Measurements from ENCODE around the gene PPARA.

The PPARA gene

DNA sequence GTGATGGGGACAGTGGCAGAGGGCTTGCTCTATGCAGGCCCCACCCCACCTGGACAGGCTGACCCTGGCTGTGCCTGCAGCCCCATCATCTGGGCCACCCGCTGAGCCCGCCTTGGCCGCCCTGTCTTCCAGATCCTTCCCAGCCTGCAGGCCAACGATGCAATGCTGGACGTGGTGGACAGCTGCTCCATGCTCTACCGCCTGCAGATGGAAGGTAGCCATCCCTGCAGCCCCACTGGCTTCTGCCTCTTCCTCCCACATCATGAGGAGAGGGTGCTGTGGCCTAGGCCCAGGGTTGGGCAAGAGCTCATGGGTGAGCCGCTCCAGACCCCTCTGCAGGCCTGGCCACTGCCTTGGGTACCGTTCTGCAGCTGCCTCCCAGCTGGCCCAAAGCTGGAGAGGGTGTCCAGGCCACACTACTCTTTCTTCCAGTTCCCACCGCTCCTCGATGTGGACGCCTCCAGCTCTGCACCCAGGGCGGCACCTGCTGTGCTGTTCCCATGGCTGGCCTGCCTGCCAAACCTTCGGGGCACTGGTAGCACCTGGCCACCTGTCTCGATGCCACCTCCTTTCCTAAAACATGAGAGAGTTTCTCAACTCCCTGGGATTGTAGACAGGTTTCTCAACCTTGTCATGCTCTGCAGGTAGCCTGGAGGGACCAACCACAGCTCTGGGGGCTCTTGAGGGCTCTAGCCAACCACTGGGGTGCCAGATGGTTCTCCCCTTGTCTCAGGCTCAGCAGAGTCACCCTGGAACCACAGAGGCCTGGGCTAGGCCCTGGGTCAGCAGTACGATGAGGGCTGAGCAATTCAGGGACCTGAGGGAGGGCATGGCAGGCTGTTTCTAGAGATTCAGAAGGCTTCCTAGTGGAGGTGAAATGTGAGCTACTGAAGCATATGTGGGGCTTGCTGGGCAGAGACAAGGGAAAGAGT, 136.9 kb downstream of the PPARA start:
- WGBS (ENCODE audit: insufficient coverage, insufficient read length) = no CpG with 5 or more reads among the region's 15 CpGs
- Histone ChIP-seq H3K27me3 (ENCODE audit: control insufficient read depth, insufficient read depth, low read length) (no peaks in the 10 kb centered on the region), H3K9me3 (ENCODE audit: control insufficient read depth, insufficient read depth, low read length) (no peaks in the 10 kb centered on the region), H3K36me3 (ENCODE audit: control insufficient read depth, insufficient read depth, low read length) (no peaks in the 10 kb centered on the region; the same call in 1 of the 2 replicates), H3K4me1 (ENCODE audit: control insufficient read depth, insufficient read depth, low read length) (no peaks in the 10 kb centered on the region), H3K4me3 (ENCODE audit: low read length) (no peak overlapping the region), H3K27ac (ENCODE audit: low read length) (no peak overlapping the region)
- DNase-seq (ENCODE audit: low read depth, low spot score) = no peak

DNA sequence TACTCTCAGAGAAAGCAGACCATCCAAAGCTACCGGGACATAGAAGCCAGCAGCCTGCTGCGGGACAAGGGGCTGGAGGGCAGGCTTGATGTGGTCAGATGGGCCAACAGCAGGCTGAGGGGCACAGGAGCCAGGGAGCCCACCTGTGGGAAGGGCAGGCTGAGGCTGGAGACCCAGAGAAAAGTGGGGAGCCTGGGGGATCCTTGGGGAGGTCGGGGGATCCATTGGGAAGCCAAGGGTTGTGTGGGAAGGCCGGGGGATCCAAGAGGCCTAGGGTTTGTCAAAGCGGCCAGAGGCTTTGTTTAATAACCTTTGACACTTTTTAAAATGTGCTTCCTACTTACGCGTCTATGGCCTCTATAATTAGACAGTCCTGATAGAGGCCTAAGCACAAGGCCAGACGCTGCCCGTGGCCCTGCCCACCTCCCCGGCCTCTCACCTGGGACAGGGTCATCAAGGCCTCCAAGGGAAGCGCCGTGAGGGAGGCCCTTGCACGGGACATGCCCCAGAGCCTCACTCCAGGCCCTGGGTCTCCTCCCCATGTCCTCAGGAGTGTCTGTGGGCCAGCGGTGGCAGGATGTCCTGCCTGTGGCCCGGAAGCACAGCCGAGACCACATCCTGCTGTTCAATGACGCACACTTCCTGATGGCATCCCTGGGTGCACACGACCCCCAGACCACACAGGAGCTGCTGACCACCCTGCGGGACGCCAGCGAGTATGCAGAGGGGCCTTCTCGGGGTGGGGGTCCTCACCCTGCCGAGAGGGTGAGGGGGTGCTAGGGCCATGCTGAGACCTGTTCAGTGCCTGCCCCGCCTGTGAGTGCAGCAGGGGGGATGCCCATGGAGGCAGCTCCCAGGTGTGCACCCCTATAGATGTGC, 137.8 kb downstream of the PPARA start:
- H3K9me3 ChIP-seq (ENCODE audit: control insufficient read depth, insufficient read depth, low read length) = no peaks in the 10 kb centered on the region
- no peak for DNase-seq (ENCODE audit: low read depth, low spot score)
- H3K27me3 ChIP-seq (ENCODE audit: control insufficient read depth, insufficient read depth, low read length) = no peaks in the 10 kb centered on the region
- H3K4me1 ChIP-seq (ENCODE audit: control insufficient read depth, insufficient read depth, low read length) = no peaks in the 10 kb centered on the region
- H3K4me3 ChIP-seq (ENCODE audit: low read length) = no peak overlapping the region
- WGBS (ENCODE audit: insufficient coverage, insufficient read length) = no CpG with 5 or more reads among the region's 24 CpGs
- peaks cover 3% of the 10 kb centered on the region; the same call in 1 of the 2 replicates for H3K36me3 ChIP-seq (ENCODE audit: control insufficient read depth, insufficient read depth, low read length)
- no peak overlapping the region for H3K27ac ChIP-seq (ENCODE audit: low read length)

DNA sequence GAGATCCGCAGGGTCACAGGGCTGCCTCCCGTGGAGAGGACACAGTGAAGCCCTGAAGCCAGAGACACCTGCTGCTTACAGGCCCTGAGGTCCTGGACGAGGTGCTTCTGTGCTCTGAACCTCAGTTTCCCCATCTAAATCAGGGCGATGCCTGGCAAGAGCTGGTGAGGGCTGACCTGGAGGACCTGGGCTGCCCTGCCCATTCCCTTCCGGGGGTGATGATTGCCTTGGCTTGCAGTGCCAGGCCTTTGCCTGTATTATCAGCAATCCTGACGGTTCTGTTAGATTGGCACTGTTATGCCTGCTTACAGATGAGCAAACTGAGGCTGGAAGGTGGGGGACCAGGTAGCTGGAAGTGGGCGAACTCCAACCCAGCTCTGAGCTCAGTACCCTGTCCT, 138.5 kb downstream of the PPARA start:
- H3K27ac ChIP-seq (ENCODE audit: low read length) = no peak overlapping the region
- H3K27me3 ChIP-seq (ENCODE audit: control insufficient read depth, insufficient read depth, low read length) = no peaks in the 10 kb centered on the region
- H3K36me3 ChIP-seq (ENCODE audit: control insufficient read depth, insufficient read depth, low read length) = peaks cover 3% of the 10 kb centered on the region; the same call in 1 of the 2 replicates
- no peak overlapping the region for H3K4me3 ChIP-seq (ENCODE audit: low read length)
- no CpG with 5 or more reads among the region's 7 CpGs for WGBS (ENCODE audit: insufficient coverage, insufficient read length)
- H3K4me1 ChIP-seq (ENCODE audit: control insufficient read depth, insufficient read depth, low read length) = no peaks in the 10 kb centered on the region
- no peak for DNase-seq (ENCODE audit: low read depth, low spot score)
- H3K9me3 ChIP-seq (ENCODE audit: control insufficient read depth, insufficient read depth, low read length) = no peaks in the 10 kb centered on the region

DNA sequence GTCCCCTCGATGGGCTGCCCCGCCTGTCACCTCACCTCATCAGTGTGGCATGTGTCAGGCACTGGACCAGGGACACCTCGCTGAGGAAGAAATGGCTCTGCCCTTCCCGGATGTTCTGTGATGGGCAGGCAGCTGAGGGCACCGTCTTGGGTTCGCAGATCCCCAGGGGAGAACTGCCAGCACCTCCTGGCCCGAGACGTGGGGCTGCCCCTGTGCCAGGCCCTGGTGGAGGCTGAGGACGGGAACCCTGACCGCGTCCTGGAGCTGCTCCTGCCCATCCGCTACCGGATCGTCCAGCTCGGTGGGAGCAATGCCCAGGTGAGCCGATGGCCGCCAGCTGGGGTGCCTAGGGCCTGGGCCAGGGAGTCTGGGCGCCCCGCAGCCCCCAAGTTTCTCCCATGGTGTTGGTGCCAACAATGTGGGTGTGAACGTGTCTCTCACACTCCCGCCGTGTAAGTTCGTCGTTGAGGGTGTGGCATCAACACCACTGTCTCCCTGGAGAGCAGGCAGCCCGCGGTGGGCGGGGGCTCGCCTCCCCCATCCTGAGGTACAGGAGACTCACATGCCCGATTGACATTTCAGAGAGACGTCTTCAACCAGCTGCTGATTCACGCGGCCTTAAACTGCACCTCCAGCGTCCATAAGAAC, 139.0 kb downstream of the PPARA start:
- no peak for DNase-seq (ENCODE audit: low read depth, low spot score)
- WGBS (ENCODE audit: insufficient coverage, insufficient read length) = no CpG with 5 or more reads among the region's 33 CpGs
- Histone ChIP-seq H3K4me3 (ENCODE audit: low read length) (no peak overlapping the region), H3K9me3 (ENCODE audit: control insufficient read depth, insufficient read depth, low read length) (no peaks in the 10 kb centered on the region), H3K27ac (ENCODE audit: low read length) (no peak overlapping the region), H3K36me3 (ENCODE audit: control insufficient read depth, insufficient read depth, low read length) (peaks cover 3% of the 10 kb centered on the region; the same call in 1 of the 2 replicates), H3K27me3 (ENCODE audit: control insufficient read depth, insufficient read depth, low read length) (no peaks in the 10 kb centered on the region), H3K4me1 (ENCODE audit: control insufficient read depth, insufficient read depth, low read length) (no peaks in the 10 kb centered on the region)

- DNase-seq (ENCODE audit: low read depth, low spot score) = no peak
- Histone ChIP-seq H3K27ac (ENCODE audit: low read length) (no peak overlapping the region), H3K4me3 (ENCODE audit: low read length) (no peak overlapping the region), H3K4me1 (ENCODE audit: control insufficient read depth, insufficient read depth, low read length) (no peaks in the 10 kb centered on the region), H3K36me3 (ENCODE audit: control insufficient read depth, insufficient read depth, low read length) (peaks cover 3% of the 10 kb centered on the region; the same call in 1 of the 2 replicates), H3K27me3 (ENCODE audit: control insufficient read depth, insufficient read depth, low read length) (no peaks in the 10 kb centered on the region), H3K9me3 (ENCODE audit: control insufficient read depth, insufficient read depth, low read length) (no peaks in the 10 kb centered on the region)
- no CpG with 5 or more reads among the region's 17 CpGs for WGBS (ENCODE audit: insufficient coverage, insufficient read length)
Measured at GRCh38 chr22:46290121-46290842, 140.0 kb downstream of the PPARA start.

GRCh38 chr22:46290843-46291785, 140.8 kb downstream of the PPARA start:
- Histone ChIP-seq H3K4me3 (ENCODE audit: low read length) (no peak overlapping the region), H3K27me3 (ENCODE audit: control insufficient read depth, insufficient read depth, low read length) (no peaks in the 10 kb centered on the region), H3K27ac (ENCODE audit: low read length) (no peak overlapping the region), H3K4me1 (ENCODE audit: control insufficient read depth, insufficient read depth, low read length) (no peaks in the 10 kb centered on the region), H3K36me3 (ENCODE audit: control insufficient read depth, insufficient read depth, low read length) (peaks cover 3% of the 10 kb centered on the region; the same call in 1 of the 2 replicates), H3K9me3 (ENCODE audit: control insufficient read depth, insufficient read depth, low read length) (no peaks in the 10 kb centered on the region)
- no CpG with 5 or more reads among the region's 23 CpGs for WGBS (ENCODE audit: insufficient coverage, insufficient read length)
- no peak for DNase-seq (ENCODE audit: low read depth, low spot score)

GRCh38 chr22:46292173-46292572, 141.8 kb downstream of the PPARA start:
- Histone ChIP-seq H3K9me3 (ENCODE audit: control insufficient read depth, insufficient read depth, low read length) (no peaks in the 10 kb centered on the region), H3K36me3 (ENCODE audit: control insufficient read depth, insufficient read depth, low read length) (peaks cover 3% of the 10 kb centered on the region; the same call in 1 of the 2 replicates), H3K4me1 (ENCODE audit: control insufficient read depth, insufficient read depth, low read length) (no peaks in the 10 kb centered on the region), H3K4me3 (ENCODE audit: low read length) (no peak overlapping the region), H3K27me3 (ENCODE audit: control insufficient read depth, insufficient read depth, low read length) (no peaks in the 10 kb centered on the region), H3K27ac (ENCODE audit: low read length) (no peak overlapping the region)
- WGBS (ENCODE audit: insufficient coverage, insufficient read length) = no CpG with 5 or more reads among the region's 3 CpGs
- no peak for DNase-seq (ENCODE audit: low read depth, low spot score)

- no CpG with 5 or more reads among the region's 14 CpGs for WGBS (ENCODE audit: insufficient coverage, insufficient read length)
- peaks cover 3% of the 10 kb centered on the region; the same call in 1 of the 2 replicates for H3K36me3 ChIP-seq (ENCODE audit: control insufficient read depth, insufficient read depth, low read length)
- no peak for DNase-seq (ENCODE audit: low read depth, low spot score)
- H3K9me3 ChIP-seq (ENCODE audit: control insufficient read depth, insufficient read depth, low read length) = no peaks in the 10 kb centered on the region
- no peak overlapping the region for H3K27ac ChIP-seq (ENCODE audit: low read length)
- H3K4me3 ChIP-seq (ENCODE audit: low read length) = no peak overlapping the region
- H3K4me1 ChIP-seq (ENCODE audit: control insufficient read depth, insufficient read depth, low read length) = no peaks in the 10 kb centered on the region
- H3K27me3 ChIP-seq (ENCODE audit: control insufficient read depth, insufficient read depth, low read length) = no peaks in the 10 kb centered on the region
Measured at GRCh38 chr22:46292732-46293131, 142.4 kb downstream of the PPARA start.
